HG02981 (cell line): ENCODE results near the gene WDR11.
"Not testable (repeated sequence)": the region's sequence is repeated elsewhere in the genome, so short reads cannot be mapped to it uniquely, and the experiment has no call there.

Experiments
- ATAC-seq: cut with Tn5 transposase; IDR thresholded peaks from one replicate; pipeline ENCODE4 v1.9.1; 2021; ENCODE audit warnings: mild to moderate bottlenecking, moderate library complexity; ENCODE audit not compliant: unreplicated experiment

The WDR11 gene

GRCh38 chr10:120838941-120839340 lies 12.2 kb upstream of the WDR11 start:
- no peak for ATAC-seq

- ATAC-seq: no peak
Observed at GRCh38 chr10:120841522-120842189, 9.5 kb upstream of the WDR11 start.

- ATAC-seq: no peak
Observed at GRCh38 chr10:120854388-120854787, 3.2 kb downstream of the WDR11 start.

GRCh38 chr10:120861178-120861855 lies 10.2 kb downstream of the WDR11 start:
- no peak for ATAC-seq

GRCh38 chr10:120873741-120874140 lies 22.6 kb downstream of the WDR11 start:
- no peak for ATAC-seq

DNA sequence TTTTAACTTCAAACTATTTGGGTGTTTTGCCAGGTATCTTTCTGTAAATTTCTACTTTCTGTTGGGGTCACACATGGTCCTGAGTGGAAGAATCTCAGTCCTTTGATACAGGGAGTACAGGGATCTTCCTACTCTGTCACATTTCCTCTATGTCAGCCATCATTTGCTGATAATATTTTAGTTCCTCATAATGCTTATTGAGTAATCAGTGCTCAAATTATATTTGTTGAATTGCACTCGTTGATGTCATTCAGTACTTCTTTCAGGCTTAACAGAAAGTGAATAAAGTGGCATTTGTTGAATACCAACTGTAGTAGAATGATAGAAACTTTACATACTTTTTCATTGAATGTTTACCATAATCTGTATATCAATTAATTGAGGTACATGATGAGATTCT lies 31.9 kb downstream of the WDR11 start:
- ATAC-seq: no peak

- ATAC-seq: no peak
Observed at GRCh38 chr10:120887482-120887881, 36.3 kb downstream of the WDR11 start.

DNA sequence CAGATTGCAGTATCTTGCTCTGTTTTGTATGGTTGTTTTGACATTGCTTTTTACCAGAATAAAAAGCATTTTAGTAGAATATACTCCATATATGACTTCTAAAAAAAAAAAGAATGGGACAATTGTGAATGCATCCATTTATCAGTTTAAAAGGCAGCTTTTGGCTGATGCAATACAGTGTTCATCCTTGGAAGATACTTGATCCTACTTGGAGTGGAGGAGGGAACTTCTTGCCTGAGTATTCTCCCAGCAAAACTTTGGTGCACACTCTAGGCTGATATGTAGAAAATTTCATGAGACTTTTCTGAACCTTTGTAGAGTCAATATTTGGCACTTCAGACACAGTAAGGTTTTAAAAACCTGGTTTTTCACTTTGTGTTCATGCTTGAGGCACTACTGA lies 40.2 kb downstream of the WDR11 start:
- ATAC-seq: no peak

DNA sequence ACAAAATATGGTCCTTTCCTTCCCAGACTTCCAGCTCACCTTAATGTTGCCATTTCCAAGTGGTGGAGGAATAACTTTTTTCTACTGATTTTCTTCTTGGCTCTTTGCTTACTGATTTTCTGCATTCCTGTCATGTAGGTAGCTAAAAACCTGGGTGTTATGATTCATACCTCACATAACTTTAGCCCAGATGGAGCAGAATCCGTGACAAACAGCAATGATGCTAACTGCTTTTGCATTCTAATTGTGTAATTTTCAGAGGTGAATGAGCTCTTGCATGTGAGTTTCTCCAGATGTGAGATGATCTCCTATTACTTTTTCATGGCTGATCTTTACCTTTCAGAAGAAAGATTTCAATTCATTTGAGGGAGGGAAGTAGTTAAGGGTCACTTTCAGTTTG lies 43.4 kb downstream of the WDR11 start:
- no peak for ATAC-seq

- no peak for ATAC-seq
Observed at GRCh38 chr10:120897343-120897742, 46.2 kb downstream of the WDR11 start.

GRCh38 chr10:120905268-120905667 lies 54.1 kb downstream of the WDR11 start:
- ATAC-seq: no peak

DNA sequence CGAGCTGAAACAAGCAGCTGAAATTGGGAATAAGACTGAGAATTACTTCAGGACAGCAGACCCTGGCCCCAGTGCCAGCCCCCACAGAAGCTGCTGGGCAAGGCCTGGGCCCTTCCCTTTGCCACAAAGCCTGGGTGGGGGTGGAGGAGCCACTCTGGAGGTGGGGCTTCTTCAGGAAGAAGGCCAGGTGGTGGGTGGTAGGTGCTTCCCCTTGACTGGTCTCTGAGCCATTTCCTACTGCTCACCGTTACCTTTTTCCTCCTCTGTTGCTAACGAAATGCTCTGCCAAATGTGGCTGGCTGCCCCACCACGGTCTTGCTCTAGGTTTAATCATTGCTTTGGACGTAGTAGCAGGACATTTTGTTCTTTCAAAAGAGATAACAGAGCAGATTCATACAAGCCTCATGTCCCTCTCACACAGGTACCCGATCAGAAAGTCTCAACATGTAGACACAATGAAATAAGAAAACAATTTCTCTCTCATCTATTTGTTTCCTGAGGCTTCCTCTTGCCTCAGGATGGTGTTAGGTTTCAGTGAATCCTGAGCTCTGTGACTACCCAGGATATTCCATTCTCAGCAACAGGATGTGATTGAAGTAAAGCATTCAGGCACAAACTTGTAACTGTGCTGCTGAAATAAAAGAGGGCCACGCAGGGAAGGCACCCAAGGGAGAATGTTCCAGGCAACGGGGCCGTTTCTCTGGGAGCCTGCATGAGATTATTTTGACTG lies 66.5 kb downstream of the WDR11 start:
- ATAC-seq: no peak

DNA sequence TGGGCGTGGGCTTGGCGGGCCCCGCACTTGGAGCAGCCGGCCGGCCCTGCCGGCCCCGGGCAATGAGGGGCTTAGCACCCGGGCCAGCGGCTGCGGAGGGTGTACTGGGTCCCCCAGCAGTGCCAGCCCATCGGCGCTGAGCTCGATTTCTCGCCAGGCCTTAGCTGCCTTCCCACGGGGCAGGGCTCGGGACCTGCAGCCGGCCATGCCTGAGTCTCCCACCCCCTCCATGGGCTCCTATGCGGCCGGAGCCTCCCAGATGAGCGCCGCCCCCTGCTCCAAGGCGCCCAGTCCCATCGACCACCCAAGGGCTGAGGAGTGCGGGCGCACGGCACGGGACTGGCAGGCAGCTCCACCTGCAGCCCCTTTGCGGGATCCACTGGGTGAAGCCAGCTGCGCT lies 72.7 kb downstream of the WDR11 start:
- ATAC-seq: not testable (repeated sequence)

- ATAC-seq: no peak
Observed at GRCh38 chr10:120926611-120927010, 75.4 kb downstream of the WDR11 start.

GRCh38 chr10:120927352-120927751 lies 76.2 kb downstream of the WDR11 start:
- ATAC-seq: no peak

DNA sequence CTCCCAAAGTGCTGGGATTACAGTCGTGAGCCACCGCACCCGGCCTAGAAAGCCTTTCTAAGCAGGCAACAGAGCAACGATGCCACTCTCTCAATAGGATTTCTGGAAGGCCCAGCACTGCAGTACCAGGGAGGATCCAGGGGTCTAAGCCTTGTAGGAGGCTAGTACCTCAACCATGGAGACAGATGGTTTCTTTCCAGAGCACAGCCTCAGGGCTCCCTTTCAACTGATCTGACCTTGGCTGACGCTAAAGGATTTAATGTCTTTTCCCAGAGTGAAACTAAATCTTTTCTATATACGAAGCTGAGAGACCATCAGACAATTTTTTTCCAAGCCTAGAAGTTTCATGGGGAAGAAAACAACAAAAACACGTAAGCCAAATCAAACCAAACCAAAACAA lies 78.0 kb downstream of the WDR11 start:
- ATAC-seq: no peak

DNA sequence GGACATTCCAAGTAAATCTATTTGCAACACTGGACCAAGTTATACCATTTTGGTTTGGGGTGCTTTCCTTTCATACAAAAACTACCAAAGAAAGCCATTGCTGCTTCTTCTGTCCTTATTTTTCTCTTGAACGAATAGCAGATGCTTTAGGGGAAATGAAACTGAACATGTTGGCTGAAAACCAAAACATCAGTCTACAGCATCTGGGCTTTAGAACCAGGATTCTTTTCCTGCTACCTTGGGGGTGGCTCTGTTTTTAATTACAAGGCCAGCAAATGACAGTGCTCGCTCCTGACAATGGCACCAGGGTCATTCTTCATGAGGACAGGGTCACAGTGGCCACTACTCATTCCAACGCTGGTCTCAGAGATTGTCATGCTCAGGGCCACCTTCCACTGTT lies 80.3 kb downstream of the WDR11 start:
- ATAC-seq: no peak

DNA sequence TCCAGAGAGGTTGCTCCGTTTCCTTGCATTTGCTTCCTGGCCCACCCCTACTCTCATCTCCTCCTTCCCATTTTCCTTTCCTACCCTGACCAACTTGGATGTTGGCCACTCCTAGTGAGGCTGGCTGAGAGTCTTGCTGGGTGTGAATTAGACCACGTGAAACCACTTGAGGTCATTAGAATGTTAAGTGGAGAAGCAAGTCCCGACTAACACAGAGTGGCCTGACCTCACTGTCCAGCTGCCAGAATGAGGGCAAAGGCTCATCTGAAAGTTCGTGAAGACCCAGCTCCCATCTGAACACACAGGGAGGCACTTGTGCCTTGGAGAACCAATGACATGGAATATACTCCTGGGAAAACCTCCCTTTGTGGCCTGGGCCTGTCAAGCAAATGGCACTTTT lies 80.8 kb downstream of the WDR11 start:
- no peak for ATAC-seq

- ATAC-seq: no peak
Observed at GRCh38 chr10:120938822-120939221, 87.7 kb downstream of the WDR11 start.

DNA sequence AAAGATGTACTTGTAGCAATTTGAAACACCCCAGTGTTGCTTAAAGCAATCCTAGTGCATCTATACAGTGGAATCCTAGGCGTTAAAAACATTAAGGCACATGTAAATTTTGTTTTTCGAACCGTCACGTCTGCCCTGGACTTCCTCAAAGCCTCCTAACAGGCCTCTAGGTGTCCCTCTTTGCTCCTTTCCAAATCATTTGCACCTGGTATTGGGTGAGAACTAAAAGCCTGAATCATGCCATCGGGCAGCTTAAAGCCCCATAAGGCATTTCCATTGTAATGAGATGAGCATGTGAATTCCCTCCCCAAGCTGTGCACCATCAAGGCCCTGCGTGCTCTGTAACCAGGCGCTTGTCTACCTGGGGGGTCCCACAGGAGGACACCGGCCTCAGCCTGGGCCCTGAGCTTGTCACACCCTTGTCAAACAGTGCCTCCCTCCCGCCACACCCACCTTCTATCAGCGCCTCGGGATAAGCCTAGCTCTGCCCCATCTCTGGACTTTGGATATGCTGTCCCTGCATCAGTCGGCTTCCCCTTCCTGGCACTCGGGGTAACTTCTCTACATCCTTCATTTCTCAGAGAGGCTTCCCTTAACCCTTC lies 89.2 kb downstream of the WDR11 start:
- no peak for ATAC-seq

- ATAC-seq: no peak
Observed at GRCh38 chr10:120941501-120941900, 90.3 kb downstream of the WDR11 start.
